Endodermal cell (in vitro differentiated cells): ENCODE data around the gene EVX1. TPM values are rescaled to one million over a fixed set of nuclear protein-coding genes. Genes with fewer than 3 reads are reported as not detected.

Experiments
- DNase-seq: peaks from one replicate; pipeline ENCODE4 v3.0.0-alpha.2; 2017
- H3K27ac ChIP-seq: 2 replicates; pipeline ENCODE4 v1.5.1; 2013; ENCODE audit warnings: mild to moderate bottlenecking, low read depth, low read length, moderate library complexity
- H3K27me3 ChIP-seq: 2 replicates; pipeline ENCODE4 v1.6.1; 2013; ENCODE audit warnings: mild to moderate bottlenecking, low read length, moderate library complexity; ENCODE audit not compliant: insufficient read depth, control insufficient read depth, poor library complexity, severe bottlenecking
- H3K36me3 ChIP-seq: 2 replicates; pipeline ENCODE4 v1.7.0; 2013; ENCODE audit warnings: mild to moderate bottlenecking, low read length, moderate library complexity; ENCODE audit not compliant: control insufficient read depth, insufficient read depth
- H3K4me1 ChIP-seq: one replicate; pipeline ENCODE4 v1.7.0; 2013; ENCODE audit warnings: low read length; ENCODE audit not compliant: control insufficient read depth, insufficient read depth
- H3K4me3 ChIP-seq: 2 replicates; pipeline ENCODE4 v1.5.1; 2013; ENCODE audit warnings: mild to moderate bottlenecking, low read length, moderate library complexity
- H3K9ac ChIP-seq: 2 replicates; pipeline ENCODE4 v1.6.1; 2013; ENCODE audit warnings: mild to moderate bottlenecking, low read length, moderate library complexity; ENCODE audit not compliant: poor library complexity, severe bottlenecking; ENCODE audit errors: extremely low read depth
- H3K9me3 ChIP-seq: 2 replicates; pipeline ENCODE4 v1.6.1; 2013; ENCODE audit warnings: mild to moderate bottlenecking, low read length, moderate library complexity; ENCODE audit not compliant: control insufficient read depth
- H3K27ac Mint-ChIP-seq: 2 replicates; pipeline ENCODE4 v1.8.0; 2020; ENCODE audit warnings: mixed read lengths
- H3K27me3 Mint-ChIP-seq: 2 replicates; pipeline ENCODE4 v1.8.0; 2021; ENCODE audit warnings: mild to moderate bottlenecking, mixed read lengths; ENCODE audit not compliant: insufficient read depth
- H3K36me3 Mint-ChIP-seq: 2 replicates; pipeline ENCODE4 v1.8.0; 2020; ENCODE audit warnings: low read depth, mixed read lengths
- H3K4me1 Mint-ChIP-seq: 2 replicates; pipeline ENCODE4 v1.8.0; 2020; ENCODE audit warnings: mixed read lengths
- H3K4me3 Mint-ChIP-seq: 2 replicates; pipeline ENCODE4 v1.8.0; 2020; ENCODE audit warnings: mild to moderate bottlenecking, moderate library complexity, mixed read lengths
- H3K9me3 Mint-ChIP-seq: 2 replicates; pipeline ENCODE4 v1.8.0; 2020; ENCODE audit warnings: mild to moderate bottlenecking, mixed read lengths
- WGBS, 2 experiments: methylation state at CpG; one replicate each; pipeline versions ENCODE4 v1.1.5 to v1.1.7; 2013; ENCODE audit warnings: missing lambda C conversion rate in 2 of 2, mixed read lengths in 1 of 2; ENCODE audit not compliant: insufficient coverage in 1 of 2, insufficient read length in 1 of 2; 5-methylcytosine and 5-hydroxymethylcytosine counted together
- total RNA-seq, 2 donors: library from RNA; stranded (reverse); fragmentation: NEBNext Ultra II Directional in 1 of 2; extraction: Animal tissue kit (Norgen Biotek cat#: 25700) in 1 of 2; gene quantifications; 2 replicates in 1 of 2; 3 replicates in 1 of 2; pipeline ENCODE4 v1.2.1, GENCODE V29; 2021
- TF ChIP-seq, protein P1 (sequence below): fragments of 200-600 bp; sonication (generic); conservative IDR thresholded peaks from 2 replicates; pipeline ENCODE4 v1.5.0; 2021; ENCODE audit warnings: antibody characterized with exemption, mild to moderate bottlenecking

EVX1 gene
- total RNA-seq, 2 donors from 2014 or later: 4.9 to 10.7 TPM

DNA sequence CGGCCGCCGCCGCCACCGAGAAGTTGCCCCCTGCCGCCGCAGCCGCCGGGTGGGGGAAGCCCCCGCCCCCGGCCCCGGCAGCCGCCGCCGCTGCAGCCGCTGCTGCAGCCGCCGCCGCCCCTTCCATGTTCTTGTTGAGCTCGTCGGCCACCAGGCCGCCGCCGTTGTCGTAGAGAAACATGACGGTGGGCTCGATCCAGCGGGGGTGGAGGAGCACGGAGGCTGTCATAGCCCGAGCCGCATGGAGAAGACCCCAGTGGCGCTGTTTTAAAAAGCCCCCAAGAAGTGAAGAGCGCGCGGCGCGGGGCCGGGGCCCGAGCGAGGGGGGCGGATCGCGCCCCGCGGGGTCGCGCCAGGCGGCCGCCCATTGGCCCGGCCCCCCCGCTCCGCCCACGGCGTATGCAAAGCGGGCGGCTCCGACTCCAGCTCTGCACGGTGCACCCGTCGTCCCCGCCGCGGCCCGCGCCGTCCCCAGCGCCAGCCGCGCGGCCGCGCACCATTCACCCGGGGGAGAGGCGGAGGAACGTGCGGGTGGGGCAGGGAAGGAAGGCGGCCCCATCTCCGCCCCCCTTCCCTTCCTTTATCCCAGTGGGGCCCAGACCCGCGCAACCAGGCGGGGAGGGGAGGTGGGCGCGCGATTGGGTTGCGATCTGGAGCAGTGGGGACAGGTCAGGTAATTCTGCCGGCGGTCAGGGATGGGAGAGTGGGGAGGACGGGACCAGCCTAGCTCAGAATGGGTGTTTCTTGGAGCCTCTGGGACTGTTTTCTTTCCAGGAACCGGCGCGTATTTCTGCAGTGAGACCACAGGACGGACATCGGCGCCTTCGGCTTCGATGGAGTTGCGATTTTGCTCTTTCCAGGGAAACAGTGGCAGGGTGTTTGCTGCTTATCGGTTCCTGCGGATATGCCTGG lies 42.5 kb upstream of the EVX1 start, which contains the start of gene HOXA13:
HOXA13 (minus strand) TSS at position 243 of the 912 bp plus-strand sequence; CDS start at position 229, 14 bp downstream.
- Histone ChIP-seq H3K4me1 (peaks cover 3% of the 10 kb centered on the region), H3K4me3 (no peak within 1 kb of the TSS), H3K9me3 (no peaks in the 10 kb centered on the region), H3K36me3 (no peaks in the 10 kb centered on the region), H3K27ac (no peak within 1 kb of the TSS), H3K9ac (no peak within 1 kb of the TSS), H3K27me3 (peaks cover 97% of the 10 kb centered on the region)
- H3K27me3 Mint-ChIP-seq: peaks cover 95% of the 10 kb centered on the region
- peak within 1 kb of the TSS; percentile 54 for H3K4me3 Mint-ChIP-seq
- H3K36me3 Mint-ChIP-seq: no peaks in the 10 kb centered on the region
- peak; percentile 80 for DNase-seq
- no peak within 1 kb of the TSS for H3K27ac Mint-ChIP-seq
- H3K4me1 Mint-ChIP-seq: peaks cover 8% of the 10 kb centered on the region
- 1% methylated on average over 36 to 98 of the region's 99 CpGs for WGBS, 2 experiments
- TF ChIP-seq, protein P1, sequence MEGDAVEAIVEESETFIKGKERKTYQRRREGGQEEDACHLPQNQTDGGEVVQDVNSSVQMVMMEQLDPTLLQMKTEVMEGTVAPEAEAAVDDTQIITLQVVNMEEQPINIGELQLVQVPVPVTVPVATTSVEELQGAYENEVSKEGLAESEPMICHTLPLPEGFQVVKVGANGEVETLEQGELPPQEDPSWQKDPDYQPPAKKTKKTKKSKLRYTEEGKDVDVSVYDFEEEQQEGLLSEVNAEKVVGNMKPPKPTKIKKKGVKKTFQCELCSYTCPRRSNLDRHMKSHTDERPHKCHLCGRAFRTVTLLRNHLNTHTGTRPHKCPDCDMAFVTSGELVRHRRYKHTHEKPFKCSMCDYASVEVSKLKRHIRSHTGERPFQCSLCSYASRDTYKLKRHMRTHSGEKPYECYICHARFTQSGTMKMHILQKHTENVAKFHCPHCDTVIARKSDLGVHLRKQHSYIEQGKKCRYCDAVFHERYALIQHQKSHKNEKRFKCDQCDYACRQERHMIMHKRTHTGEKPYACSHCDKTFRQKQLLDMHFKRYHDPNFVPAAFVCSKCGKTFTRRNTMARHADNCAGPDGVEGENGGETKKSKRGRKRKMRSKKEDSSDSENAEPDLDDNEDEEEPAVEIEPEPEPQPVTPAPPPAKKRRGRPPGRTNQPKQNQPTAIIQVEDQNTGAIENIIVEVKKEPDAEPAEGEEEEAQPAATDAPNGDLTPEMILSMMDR: no peak
- H3K9me3 Mint-ChIP-seq: no peaks in the 10 kb centered on the region

DNA sequence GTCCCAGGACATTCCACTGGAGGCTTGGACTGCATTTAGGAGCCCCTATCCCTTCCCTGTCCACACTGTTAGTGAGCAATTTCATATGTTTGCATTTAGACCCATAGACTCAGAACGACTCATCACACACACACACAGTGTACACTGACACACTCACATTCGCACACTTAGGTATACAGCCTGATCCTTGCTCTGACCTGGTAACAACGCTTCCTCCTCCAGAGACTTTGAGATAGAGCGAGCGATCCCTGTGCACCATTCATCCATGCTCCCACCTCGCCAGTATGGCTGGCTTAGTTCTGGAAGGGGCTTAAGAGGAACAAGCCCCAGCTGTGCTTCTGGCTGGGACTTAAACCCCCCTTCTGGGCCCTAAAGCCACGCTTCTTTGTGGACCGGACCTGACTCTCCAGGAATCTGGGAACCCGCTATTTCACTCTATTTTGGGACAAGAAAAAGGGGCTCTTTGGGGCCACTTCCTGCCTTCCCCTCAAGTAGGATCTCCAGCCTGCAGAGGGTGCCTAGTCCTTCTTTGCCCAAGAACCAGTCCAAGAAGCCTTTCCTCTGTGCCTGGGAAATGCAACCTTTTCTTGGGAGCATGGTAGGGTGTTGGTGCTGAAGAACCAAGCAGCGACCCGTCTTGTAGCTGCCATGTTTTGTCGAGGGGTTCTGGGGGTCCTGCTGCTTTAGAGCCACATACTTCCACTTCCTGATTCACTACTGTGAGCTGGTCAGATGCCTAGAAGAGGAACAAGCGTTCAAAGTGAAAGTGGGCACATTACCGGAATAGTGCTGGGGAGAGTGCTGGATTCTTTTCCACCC lies 41.6 kb upstream of the EVX1 start:
- H3K27ac ChIP-seq: no peak overlapping the region
- no peaks in the 10 kb centered on the region for H3K9me3 ChIP-seq
- WGBS, 2 experiments: 9 to 13% methylated on average over 6 to 14 of the region's 14 CpGs
- Mint-ChIP-seq H3K27ac (no peak overlapping the region), H3K4me1 (peaks cover 13% of the 10 kb centered on the region), H3K9me3 (no peaks in the 10 kb centered on the region), H3K4me3 (peak overlapping the region; percentile 54), H3K27me3 (peaks cover 95% of the 10 kb centered on the region), H3K36me3 (no peaks in the 10 kb centered on the region)
- peaks cover 4% of the 10 kb centered on the region for H3K4me1 ChIP-seq
- peak; percentile 60 for DNase-seq
- TF ChIP-seq, protein P1: no peak
- H3K27me3 ChIP-seq: peaks cover 97% of the 10 kb centered on the region
- H3K9ac ChIP-seq: no peak overlapping the region
- H3K36me3 ChIP-seq: no peaks in the 10 kb centered on the region
- H3K4me3 ChIP-seq: no peak overlapping the region

DNA sequence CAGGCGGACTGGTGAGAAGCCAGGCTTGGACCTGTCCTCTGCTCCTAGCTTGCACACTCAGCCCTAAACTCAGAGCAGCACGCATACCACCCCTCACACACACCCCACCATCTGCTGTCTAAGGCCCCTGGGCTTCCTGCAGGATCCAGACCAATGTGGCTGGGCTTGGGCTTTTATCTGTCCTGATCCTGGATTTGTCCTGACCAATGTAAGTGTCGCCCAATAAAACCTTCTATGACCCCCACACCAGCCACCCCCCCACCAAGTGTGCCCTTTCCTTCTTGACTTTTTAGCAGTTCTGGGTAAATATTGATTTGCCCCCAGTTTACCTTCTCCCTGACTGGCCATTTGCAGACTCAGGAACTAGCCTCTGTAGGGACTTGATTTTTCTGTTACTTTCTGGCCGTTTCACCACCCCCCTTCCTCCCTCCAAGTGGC lies 41.0 kb upstream of the EVX1 start:
- H3K4me1 Mint-ChIP-seq: peaks cover 13% of the 10 kb centered on the region
- H3K27ac ChIP-seq: no peak overlapping the region
- DNase-seq: peak; percentile 53
- H3K27me3 ChIP-seq: peaks cover 97% of the 10 kb centered on the region
- TF ChIP-seq, protein P1: no peak
- H3K4me3 ChIP-seq: no peak overlapping the region
- H3K36me3 Mint-ChIP-seq: no peaks in the 10 kb centered on the region
- H3K9ac ChIP-seq: no peak overlapping the region
- no peaks in the 10 kb centered on the region for H3K36me3 ChIP-seq
- no peaks in the 10 kb centered on the region for H3K9me3 ChIP-seq
- H3K27ac Mint-ChIP-seq: no peak overlapping the region
- H3K9me3 Mint-ChIP-seq: no peaks in the 10 kb centered on the region
- H3K27me3 Mint-ChIP-seq: peaks cover 95% of the 10 kb centered on the region
- no peak overlapping the region for H3K4me3 Mint-ChIP-seq
- 19% methylated on average over 4 of the region's 4 CpGs; no CpG with 5 or more reads in 1 of the 2 experiments for WGBS, 2 experiments
- H3K4me1 ChIP-seq: peaks cover 4% of the 10 kb centered on the region
